AG09319 (cell line): ENCODE results near the gene PCK1.

ENCODE experiments used
- DNase-seq: peaks from one replicate; pipeline ENCODE4 v3.0.0-alpha.2; 2010; ENCODE audit warnings: low read depth; ENCODE audit errors: extremely low read depth
- CTCF ChIP-seq: IDR thresholded peaks from 2 replicates; pipeline ENCODE4 v1.5.1; 2011; ENCODE audit warnings: low read depth, mild to moderate bottlenecking, inconsistent platforms, low read length, moderate library complexity

PCK1 gene

GRCh38 chr20:57585466-57586213 lies 24.7 kb downstream of the PCK1 start:
- TF ChIP-seq CTCF, result no peak

GRCh38 chr20:57586370-57586793 lies 25.5 kb downstream of the PCK1 start:
- no peak for TF ChIP-seq CTCF
- DNase-seq, result no peak

More at GRCh38 chr20:57585466-57586213, 24.7 kb downstream of the PCK1 start:
- DNase-seq, result no peak

- no peak for TF ChIP-seq CTCF
- no peak for DNase-seq
Measured at GRCh38 chr20:57586943-57587277, 26.0 kb downstream of the PCK1 start.

- no peak for TF ChIP-seq CTCF
- no peak for DNase-seq
Measured at GRCh38 chr20:57587278-57587988, 26.5 kb downstream of the PCK1 start.

- no peak for DNase-seq
- TF ChIP-seq CTCF, result no peak
Measured at GRCh38 chr20:57587989-57588377, 27.1 kb downstream of the PCK1 start.

GRCh38 chr20:57588596-57588995 lies 27.7 kb downstream of the PCK1 start:
- DNase-seq, result no peak
- TF ChIP-seq CTCF, result no peak

GRCh38 chr20:57589123-57589727 lies 28.3 kb downstream of the PCK1 start:
- TF ChIP-seq CTCF, result no peak
- no peak for DNase-seq
